ENCODE data around the gene RAPGEF2.

Gene RAPGEF2

DNA sequence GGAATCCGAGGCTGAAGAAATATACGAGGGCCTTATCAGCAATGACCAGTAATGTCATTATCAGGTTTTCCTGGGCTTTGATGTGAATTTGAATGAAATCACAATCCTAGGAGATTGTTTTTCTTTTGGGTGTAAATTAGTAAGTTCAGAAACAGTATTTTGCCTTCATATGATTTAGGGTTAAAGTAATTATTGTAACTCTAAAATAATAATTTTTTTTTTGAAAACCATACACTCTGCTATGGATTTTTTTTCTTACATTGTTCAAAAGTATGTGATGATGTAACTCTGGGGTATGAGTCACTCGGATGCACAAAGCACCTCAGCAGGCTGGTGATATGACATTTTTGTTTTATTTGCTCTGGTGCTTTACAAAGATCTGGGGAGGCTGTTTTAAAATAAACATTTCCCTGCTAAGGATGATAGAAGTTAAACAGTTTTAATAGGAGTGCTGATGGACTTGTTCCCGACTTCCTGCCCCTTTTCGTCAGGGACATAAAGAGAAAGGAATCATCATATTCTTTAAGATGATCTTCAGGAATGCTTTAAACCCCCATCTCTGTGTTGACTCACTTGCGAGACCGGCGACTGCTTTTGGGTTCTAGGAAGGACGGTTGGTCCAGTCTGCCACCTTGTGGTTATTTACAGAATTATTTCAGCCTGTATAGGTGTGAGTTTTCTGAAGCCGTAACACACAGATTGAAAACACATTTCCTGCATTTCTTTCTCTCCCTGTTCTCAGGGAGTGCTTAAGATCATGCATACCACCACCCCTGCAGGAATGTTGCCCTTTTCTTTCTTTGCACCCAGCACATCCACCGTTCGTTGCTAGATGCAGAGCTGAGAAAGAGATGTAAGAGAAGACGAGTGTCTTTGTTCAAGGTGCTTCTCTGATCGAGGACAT lies 72.5 kb downstream of the RAPGEF2 start (continued):
- TF ChIP-seq, protein P1, sequence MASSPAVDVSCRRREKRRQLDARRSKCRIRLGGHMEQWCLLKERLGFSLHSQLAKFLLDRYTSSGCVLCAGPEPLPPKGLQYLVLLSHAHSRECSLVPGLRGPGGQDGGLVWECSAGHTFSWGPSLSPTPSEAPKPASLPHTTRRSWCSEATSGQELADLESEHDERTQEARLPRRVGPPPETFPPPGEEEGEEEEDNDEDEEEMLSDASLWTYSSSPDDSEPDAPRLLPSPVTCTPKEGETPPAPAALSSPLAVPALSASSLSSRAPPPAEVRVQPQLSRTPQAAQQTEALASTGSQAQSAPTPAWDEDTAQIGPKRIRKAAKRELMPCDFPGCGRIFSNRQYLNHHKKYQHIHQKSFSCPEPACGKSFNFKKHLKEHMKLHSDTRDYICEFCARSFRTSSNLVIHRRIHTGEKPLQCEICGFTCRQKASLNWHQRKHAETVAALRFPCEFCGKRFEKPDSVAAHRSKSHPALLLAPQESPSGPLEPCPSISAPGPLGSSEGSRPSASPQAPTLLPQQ (tag by site-specific recombination; IDR thresholded peaks at IDR 0.05): peak; percentile 71
- TF ChIP-seq, protein P2, sequence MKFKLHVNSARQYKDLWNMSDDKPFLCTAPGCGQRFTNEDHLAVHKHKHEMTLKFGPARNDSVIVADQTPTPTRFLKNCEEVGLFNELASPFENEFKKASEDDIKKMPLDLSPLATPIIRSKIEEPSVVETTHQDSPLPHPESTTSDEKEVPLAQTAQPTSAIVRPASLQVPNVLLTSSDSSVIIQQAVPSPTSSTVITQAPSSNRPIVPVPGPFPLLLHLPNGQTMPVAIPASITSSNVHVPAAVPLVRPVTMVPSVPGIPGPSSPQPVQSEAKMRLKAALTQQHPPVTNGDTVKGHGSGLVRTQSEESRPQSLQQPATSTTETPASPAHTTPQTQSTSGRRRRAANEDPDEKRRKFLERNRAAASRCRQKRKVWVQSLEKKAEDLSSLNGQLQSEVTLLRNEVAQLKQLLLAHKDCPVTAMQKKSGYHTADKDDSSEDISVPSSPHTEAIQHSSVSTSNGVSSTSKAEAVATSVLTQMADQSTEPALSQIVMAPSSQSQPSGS (tag by site-specific recombination; IDR thresholded peaks at IDR 0.05; ENCODE audit: low read depth): peak; percentile 76
- peak; percentile 73 for TF ChIP-seq ZBTB17 (tag by site-specific recombination; IDR thresholded peaks at IDR 0.05)
- peak; percentile 76 for TF ChIP-seq ZNF366 (tag by site-specific recombination; conservative IDR thresholded peaks at IDR 0.05)
- TF ChIP-seq, protein P3, sequence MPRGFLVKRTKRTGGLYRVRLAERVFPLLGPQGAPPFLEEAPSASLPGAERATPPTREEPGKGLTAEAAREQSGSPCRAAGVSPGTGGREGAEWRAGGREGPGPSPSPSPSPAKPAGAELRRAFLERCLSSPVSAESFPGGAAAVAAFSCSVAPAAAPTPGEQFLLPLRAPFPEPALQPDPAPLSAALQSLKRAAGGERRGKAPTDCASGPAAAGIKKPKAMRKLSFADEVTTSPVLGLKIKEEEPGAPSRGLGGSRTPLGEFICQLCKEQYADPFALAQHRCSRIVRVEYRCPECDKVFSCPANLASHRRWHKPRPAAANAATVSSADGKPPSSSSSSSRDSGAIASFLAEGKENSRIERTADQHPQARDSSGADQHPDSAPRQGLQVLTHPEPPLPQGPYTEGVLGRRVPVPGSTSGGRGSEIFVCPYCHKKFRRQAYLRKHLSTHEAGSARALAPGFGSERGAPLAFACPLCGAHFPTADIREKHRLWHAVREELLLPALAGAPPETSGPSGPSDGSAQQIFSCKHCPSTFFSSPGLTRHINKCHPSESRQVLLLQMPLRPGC (tag by site-specific recombination; IDR thresholded peaks at IDR 0.05): peak; percentile 79
- no peak for TF ChIP-seq KLF1 (tag by site-specific recombination; IDR thresholded peaks at IDR 0.05)
- TF ChIP-seq ZNF10 (tag by site-specific recombination; IDR thresholded peaks at IDR 0.05): peak; percentile 73
- no peak for TF ChIP-seq ZNF514 (tag by site-specific recombination; IDR thresholded peaks at IDR 0.05)
- peak; percentile 30; the same call in 1 of the 2 replicates for TF ChIP-seq ZBTB21 (tag by site-specific recombination; IDR thresholded peaks at IDR 0.05)
- TF ChIP-seq ZNF585B (tag by site-specific recombination; IDR thresholded peaks at IDR 0.05): no peak
- peak; percentile 31; the same call in 1 of the 2 replicates for TF ChIP-seq GLIS1 (tag by site-specific recombination; IDR thresholded peaks at IDR 0.05)
- TF ChIP-seq, protein P4, sequence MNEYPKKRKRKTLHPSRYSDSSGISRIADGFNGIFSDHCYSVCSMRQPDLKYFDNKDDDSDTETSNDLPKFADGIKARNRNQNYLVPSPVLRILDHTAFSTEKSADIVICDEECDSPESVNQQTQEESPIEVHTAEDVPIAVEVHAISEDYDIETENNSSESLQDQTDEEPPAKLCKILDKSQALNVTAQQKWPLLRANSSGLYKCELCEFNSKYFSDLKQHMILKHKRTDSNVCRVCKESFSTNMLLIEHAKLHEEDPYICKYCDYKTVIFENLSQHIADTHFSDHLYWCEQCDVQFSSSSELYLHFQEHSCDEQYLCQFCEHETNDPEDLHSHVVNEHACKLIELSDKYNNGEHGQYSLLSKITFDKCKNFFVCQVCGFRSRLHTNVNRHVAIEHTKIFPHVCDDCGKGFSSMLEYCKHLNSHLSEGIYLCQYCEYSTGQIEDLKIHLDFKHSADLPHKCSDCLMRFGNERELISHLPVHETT (tag by site-specific recombination; IDR thresholded peaks at IDR 0.05): 0 out of 2 replicates have a peak, but pooled peaks have one; percentile 52
- peak; percentile 35; the same call in 1 of the 2 replicates for TF ChIP-seq MZF1 (tag by site-specific recombination; IDR thresholded peaks at IDR 0.05; ENCODE audit: borderline replicate concordance)
- TF ChIP-seq, protein P5, sequence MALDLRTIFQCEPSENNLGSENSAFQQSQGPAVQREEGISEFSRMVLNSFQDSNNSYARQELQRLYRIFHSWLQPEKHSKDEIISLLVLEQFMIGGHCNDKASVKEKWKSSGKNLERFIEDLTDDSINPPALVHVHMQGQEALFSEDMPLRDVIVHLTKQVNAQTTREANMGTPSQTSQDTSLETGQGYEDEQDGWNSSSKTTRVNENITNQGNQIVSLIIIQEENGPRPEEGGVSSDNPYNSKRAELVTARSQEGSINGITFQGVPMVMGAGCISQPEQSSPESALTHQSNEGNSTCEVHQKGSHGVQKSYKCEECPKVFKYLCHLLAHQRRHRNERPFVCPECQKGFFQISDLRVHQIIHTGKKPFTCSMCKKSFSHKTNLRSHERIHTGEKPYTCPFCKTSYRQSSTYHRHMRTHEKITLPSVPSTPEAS (tag by site-specific recombination; IDR thresholded peaks at IDR 0.05): 0 out of 2 replicates have a peak, but pooled peaks have one; percentile 22
- TF ChIP-seq, protein P6, sequence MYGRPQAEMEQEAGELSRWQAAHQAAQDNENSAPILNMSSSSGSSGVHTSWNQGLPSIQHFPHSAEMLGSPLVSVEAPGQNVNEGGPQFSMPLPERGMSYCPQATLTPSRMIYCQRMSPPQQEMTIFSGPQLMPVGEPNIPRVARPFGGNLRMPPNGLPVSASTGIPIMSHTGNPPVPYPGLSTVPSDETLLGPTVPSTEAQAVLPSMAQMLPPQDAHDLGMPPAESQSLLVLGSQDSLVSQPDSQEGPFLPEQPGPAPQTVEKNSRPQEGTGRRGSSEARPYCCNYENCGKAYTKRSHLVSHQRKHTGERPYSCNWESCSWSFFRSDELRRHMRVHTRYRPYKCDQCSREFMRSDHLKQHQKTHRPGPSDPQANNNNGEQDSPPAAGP (tag by site-specific recombination; IDR thresholded peaks at IDR 0.05): 0 out of 2 replicates have a peak, but pooled peaks have one; percentile 24
- TF ChIP-seq, protein P7, sequence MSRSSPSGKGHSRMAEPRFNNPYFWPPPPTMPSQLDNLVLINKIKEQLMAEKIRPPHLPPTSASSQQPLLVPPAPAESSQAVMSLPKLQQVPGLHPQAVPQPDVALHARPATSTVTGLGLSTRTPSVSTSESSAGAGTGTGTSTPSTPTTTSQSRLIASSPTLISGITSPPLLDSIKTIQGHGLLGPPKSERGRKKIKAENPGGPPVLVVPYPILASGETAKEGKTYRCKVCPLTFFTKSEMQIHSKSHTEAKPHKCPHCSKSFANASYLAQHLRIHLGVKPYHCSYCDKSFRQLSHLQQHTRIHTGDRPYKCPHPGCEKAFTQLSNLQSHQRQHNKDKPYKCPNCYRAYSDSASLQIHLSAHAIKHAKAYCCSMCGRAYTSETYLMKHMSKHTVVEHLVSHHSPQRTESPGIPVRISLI (tag by site-specific recombination; IDR thresholded peaks at IDR 0.05): peak; percentile 88
- TF ChIP-seq, protein P8, sequence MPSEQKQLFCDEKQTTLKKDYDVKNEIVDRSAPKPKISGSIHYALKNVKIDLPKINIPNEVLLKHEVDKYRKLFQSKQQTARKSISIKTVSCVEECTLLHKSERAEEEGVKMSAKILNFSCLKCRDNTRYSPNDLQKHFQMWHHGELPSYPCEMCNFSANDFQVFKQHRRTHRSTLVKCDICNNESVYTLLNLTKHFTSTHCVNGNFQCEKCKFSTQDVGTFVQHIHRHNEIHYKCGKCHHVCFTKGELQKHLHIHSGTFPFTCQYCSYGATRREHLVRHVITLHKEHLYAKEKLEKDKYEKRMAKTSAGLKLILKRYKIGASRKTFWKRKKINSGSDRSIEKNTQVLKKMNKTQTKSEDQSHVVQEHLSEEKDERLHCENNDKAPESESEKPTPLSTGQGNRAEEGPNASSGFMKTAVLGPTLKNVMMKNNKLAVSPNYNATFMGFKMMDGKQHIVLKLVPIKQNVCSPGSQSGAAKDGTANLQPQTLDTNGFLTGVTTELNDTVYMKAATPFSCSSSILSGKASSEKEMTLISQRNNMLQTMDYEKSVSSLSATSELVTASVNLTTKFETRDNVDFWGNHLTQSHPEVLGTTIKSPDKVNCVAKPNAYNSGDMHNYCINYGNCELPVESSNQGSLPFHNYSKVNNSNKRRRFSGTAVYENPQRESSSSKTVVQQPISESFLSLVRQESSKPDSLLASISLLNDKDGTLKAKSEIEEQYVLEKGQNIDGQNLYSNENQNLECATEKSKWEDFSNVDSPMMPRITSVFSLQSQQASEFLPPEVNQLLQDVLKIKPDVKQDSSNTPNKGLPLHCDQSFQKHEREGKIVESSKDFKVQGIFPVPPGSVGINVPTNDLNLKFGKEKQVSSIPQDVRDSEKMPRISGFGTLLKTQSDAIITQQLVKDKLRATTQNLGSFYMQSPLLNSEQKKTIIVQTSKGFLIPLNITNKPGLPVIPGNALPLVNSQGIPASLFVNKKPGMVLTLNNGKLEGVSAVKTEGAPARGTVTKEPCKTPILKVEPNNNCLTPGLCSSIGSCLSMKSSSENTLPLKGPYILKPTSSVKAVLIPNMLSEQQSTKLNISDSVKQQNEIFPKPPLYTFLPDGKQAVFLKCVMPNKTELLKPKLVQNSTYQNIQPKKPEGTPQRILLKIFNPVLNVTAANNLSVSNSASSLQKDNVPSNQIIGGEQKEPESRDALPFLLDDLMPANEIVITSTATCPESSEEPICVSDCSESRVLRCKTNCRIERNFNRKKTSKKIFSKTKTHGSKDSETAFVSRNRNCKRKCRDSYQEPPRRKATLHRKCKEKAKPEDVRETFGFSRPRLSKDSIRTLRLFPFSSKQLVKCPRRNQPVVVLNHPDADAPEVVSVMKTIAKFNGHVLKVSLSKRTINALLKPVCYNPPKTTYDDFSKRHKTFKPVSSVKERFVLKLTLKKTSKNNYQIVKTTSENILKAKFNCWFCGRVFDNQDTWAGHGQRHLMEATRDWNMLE (tag by site-specific recombination; conservative IDR thresholded peaks at IDR 0.05; ENCODE audit: low read depth): peak; percentile 20; the same call in 1 of the 2 replicates
- TF ChIP-seq ZNF394 (tag by site-specific recombination; IDR thresholded peaks at IDR 0.05; ENCODE audit: borderline replicate concordance): peak; percentile 38; the same call in 1 of the 2 replicates
- no peak for TF ChIP-seq ZNF433 (tag by site-specific recombination; IDR thresholded peaks at IDR 0.05; ENCODE audit: low read depth)
- peak; percentile 79 for TF ChIP-seq ZEB2 (tag by site-specific recombination; IDR thresholded peaks at IDR 0.05)
- peak; percentile 85; the same call in 1 of the 2 replicates for TF ChIP-seq ZNF629 (tag by site-specific recombination; IDR thresholded peaks at IDR 0.05)
- 0 out of 2 replicates have a peak, but pooled peaks have one; percentile 53 for TF ChIP-seq ZNF843 (tag by site-specific recombination; IDR thresholded peaks at IDR 0.05)
- TF ChIP-seq WT1 (tag by site-specific recombination; IDR thresholded peaks at IDR 0.05): peak; percentile 64; the same call in 1 of the 2 replicates

All from HEK293 (cell line).